Stimulated activated CD4-positive, alpha-beta T cell treated with anti-CD3 and anti-CD28 coated beads, Interleukin-1b, Interleukin-23, amount 100 ng/mL, for 24 hours (primary cell): ENCODE results near the gene RCOR2.

Source experiments
- DNase-seq, 4 experiments: peaks; one replicate each; pipeline ENCODE4 v3.0.0-alpha.2; 2020; ENCODE audit warnings: low read depth in 4 of 4, low spot score in 1 of 4

RCOR2 gene

GRCh38 chr11:63923319-63923718, 6.4 kb upstream of the RCOR2 start:
- no peak for DNase-seq

GRCh38 chr11:63922673-63923192, 5.8 kb upstream of the RCOR2 start:
- no peak for DNase-seq

GRCh38 chr11:63920939-63921417, 4.0 kb upstream of the RCOR2 start:
- no peak for DNase-seq

GRCh38 chr11:63920126-63920938, 3.4 kb upstream of the RCOR2 start:
- no peak for DNase-seq

GRCh38 chr11:63919267-63920125, 2.5 kb upstream of the RCOR2 start:
- no peak for DNase-seq

- DNase-seq: no peak
Measured at GRCh38 chr11:63918507-63919191, 1.7 kb upstream of the RCOR2 start.

- DNase-seq: no peak
Measured at GRCh38 chr11:63917692-63918506, 935 bp upstream of the RCOR2 start.

- DNase-seq: no peak
Measured at GRCh38 chr11:63915961-63916836, 765 bp downstream of the RCOR2 start.

GRCh38 chr11:63914896-63915691, 1.9 kb downstream of the RCOR2 start:
- no peak for DNase-seq

GRCh38 chr11:63913866-63914830, 2.8 kb downstream of the RCOR2 start:
- no peak for DNase-seq

GRCh38 chr11:63912678-63913077, 4.3 kb downstream of the RCOR2 start:
- no peak for DNase-seq

GRCh38 chr11:63911876-63912275, 5.1 kb downstream of the RCOR2 start:
- DNase-seq: no peak

- DNase-seq: no peak
Measured at GRCh38 chr11:63911440-63911839, 5.5 kb downstream of the RCOR2 start.

GRCh38 chr11:63910675-63911074, 6.3 kb downstream of the RCOR2 start:
- no peak for DNase-seq

- DNase-seq: no peak
Measured at GRCh38 chr11:63909591-63910506, 7.1 kb downstream of the RCOR2 start.

GRCh38 chr11:63908631-63909401, 8.1 kb downstream of the RCOR2 start:
- DNase-seq: no peak
